Motor neuron (in vitro differentiated cells): ENCODE data around the gene DISP3. TPM values are rescaled to one million over a fixed set of nuclear protein-coding genes. Genes with fewer than 3 reads are reported as not detected.
A peak's percentile ranks its signal among the peaks of the same experiment; 100 is the strongest.
"Not testable (repeated sequence)": the region's sequence is repeated elsewhere in the genome, so short reads cannot be mapped to it uniquely, and the experiment has no call there.

ENCODE experiments used
- ATAC-seq, 8 experiments: fragments of 200-7000 bp; cut with Tn5 transposase; replicated peaks in 6 of 8; 2 replicates each; pipeline ENCODE4 v1.8.0; 2021; ENCODE audit warnings: mild to moderate bottlenecking in 8 of 8, moderate library complexity in 8 of 8
- H3K27ac ChIP-seq, 2 donors: fragments of 250-450 bp; sonication (Bioruptor Pico); 2 replicates each; pipeline ENCODE4 v1.9.0; 2021; ENCODE audit warnings: antibody characterized with exemption in 2 of 2, mild to moderate bottlenecking in 2 of 2, moderate library complexity in 1 of 2
- H3K4me1 ChIP-seq, 2 donors: fragments of 250-450 bp; sonication (Bioruptor Pico); replicated peaks in 1 of 2; 2 replicates each; pipeline ENCODE4 v1.6.1; 2021; ENCODE audit warnings: antibody characterized with exemption in 2 of 2, mild to moderate bottlenecking in 2 of 2, moderate library complexity in 1 of 2
- H3K4me3 ChIP-seq, 5 donors: fragments of 250-450 bp; sonication (Bioruptor Pico); 2 replicates each; pipeline ENCODE4 v1.9.0; 2021; ENCODE audit warnings: antibody characterized with exemption in 5 of 5, mild to moderate bottlenecking in 5 of 5, moderate library complexity in 4 of 5
- whole genome bisulfite sequencing, 10 experiments: fragments of 450-650 bp; shearing (Covaris generic); methylation state at CpG; one replicate each; pipeline ENCODE4 v1.0.0; 2022; 5-methylcytosine and 5-hydroxymethylcytosine counted together
- in situ Hi-C, 9 experiments: fragments of 400-800 bp; cut with MboI; loops; one replicate each; pipeline ENCODE4 v1.15.0; 2021; ENCODE audit warnings: low sequenced_read_pairs in 9 of 9, low pct_unique_long_range_greater_than_20kb in 2 of 9; ENCODE audit not compliant: unreplicated experiment in 9 of 9
- total RNA-seq, 8 experiments: library from RNA; unstranded; fragments of 300-600 nt; gene quantifications; 2 replicates each; pipeline versions ENCODE4 v1.2.3 to v1.2.4, GENCODE V29; 2022

The DISP3 gene
- total RNA-seq, 8 experiments from 2014 or later, result 0.18 to 23.4 (median 8.5) TPM

DNA sequence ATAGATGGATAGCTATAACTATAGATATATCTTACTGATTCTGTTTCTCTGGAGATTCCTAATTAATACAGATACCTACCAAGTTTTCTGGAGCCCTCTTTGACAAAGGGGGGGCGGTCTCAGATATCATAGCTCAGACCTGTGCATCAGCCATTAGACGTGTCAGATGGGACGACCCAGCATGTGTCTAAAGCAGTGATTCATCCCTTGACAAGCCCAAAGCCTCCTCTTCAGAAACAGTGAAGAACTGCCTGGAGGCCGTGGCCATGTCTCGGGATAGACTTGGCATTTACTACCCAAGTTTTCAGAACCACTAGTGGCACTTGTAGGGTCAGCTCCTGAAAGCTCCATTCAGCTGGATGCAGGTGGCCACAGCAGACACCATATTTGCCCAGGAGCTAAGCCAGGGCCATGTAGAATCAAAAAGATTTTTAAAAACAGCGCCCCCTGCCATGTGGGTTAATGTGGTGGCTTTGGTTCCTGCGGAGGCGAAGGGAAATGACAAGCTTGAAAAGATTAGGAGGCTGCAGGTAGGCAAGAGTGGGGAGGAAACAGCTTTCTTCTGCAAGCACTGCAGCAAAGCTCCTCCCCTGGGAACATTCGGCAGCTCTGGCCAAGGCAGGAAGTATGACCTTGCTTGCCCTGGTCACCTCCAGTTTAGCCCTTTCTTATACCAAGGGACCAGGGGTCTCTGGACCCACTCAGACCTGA is 93.1 kb downstream of the DISP3 start:
- no peak overlapping the region for H3K4me3 ChIP-seq
- ATAC-seq, result no peak
- 10 to 60% (median 44%) methylated on average over 1 to 9 of the region's 9 CpGs; no CpG with 5 or more reads in 2 of the 10 experiments for WGBS, 10 experiments
- in situ Hi-C loops, result no loop called here
- no peak overlapping the region for H3K27ac ChIP-seq
- H3K4me1 ChIP-seq, result peaks cover 11 to 13% of the 10 kb centered on the region in 2 donors

DNA sequence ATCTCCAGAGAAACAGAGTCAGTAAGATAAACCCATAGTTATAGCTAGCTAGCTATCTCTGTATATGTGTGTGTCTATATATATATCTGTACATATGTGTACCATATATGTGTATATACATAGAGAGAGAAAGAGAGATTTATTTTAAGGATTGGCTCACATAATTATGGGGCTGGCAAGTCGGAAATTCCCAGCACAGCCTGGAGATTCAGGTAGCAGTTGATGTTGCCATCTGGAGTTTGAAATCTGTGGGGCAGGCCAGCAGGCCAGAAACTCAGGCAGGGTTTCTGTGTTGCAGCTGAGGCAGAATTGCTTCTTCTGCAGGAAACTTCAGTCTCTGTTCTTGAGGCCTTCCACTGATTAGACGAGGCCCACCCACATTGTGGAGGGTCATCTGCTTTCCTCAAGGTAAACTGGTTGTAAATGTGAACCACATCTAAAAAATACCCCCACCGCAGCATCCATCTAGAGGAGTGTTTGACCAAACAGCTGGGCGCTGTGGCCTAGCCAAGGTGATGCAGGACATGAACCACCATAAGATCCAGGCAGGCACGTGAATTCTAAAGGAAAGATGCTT is 94.2 kb downstream of the DISP3 start:
- Histone ChIP-seq H3K4me1 (peaks cover 11 to 13% of the 10 kb centered on the region in 2 donors), H3K4me3 (no peak overlapping the region), H3K27ac (no peak overlapping the region)
- in situ Hi-C loops, result no loop called here
- no peak for ATAC-seq
- 33 to 93% (median 75%) methylated on average over 1 to 4 of the region's 5 CpGs; no CpG with 5 or more reads in 3 of the 10 experiments for WGBS, 10 experiments

DNA sequence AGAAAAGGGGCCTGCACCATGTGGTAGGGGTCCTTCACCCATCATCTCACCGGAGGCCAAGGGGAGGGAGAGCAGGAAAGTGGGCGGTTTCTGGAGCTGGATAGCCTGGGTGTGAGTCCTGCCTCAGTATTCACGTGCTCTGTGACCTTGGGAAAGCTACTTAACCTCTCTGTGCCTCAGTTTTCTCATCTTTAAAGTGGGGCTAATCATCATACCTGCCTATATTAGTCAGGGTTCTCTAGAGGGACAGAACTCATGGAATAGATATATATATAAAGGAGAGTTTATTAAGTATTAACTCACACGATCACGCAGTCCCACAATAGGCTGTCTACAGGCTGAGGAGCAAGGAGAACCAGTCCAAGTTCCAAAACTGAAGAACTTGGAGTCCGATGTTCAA is 96.6 kb downstream of the DISP3 start:
- Histone ChIP-seq H3K4me1 (peaks cover 6 to 9% of the 10 kb centered on the region in 2 donors), H3K4me3 (no peak overlapping the region), H3K27ac (no peak overlapping the region)
- no peak for ATAC-seq
- in situ Hi-C loops, result no loop called here
- 3 to 100% (median 75%) methylated on average over 1 to 4 of the region's 6 CpGs; no CpG with 5 or more reads in 1 of the 10 experiments for WGBS, 10 experiments

DNA sequence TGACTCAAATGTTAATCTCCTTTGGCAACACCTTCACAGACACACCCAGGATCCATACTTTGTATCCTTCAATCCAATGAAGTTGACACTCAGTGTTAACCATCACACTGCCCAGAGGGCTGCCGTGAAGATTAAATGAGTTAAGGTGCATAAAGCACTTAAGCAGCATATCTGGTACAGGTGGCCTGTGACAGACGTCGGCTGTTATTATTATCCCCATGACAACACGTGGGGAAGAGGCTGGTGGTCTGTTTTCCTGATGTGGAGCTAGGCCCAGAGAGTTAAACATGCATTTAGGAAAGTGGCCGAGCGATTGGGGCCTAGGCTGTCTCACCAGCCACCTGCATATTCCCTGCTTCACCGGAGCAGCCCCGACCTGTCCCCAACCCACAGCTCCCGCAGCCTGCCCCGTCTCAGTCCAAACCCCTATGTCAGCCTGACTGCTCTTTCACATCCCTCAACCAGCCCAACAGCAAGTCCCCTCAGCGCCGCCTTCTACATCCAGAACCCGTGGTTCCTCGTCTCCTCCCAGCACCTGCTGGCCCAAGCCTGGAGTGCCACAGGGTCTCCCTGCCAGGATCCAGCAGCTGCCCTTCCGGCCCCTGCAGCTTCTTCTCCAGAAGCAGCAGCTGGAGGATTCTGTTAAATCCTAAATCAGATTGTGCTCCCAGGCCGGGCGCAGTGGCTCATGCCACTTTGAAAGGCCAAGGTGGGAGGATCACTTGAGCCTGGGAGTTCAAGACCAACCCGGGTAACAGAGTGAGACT is 97.3 kb downstream of the DISP3 start:
- H3K4me1 ChIP-seq, result peaks cover 5 to 6% of the 10 kb centered on the region in 2 donors
- no peak overlapping the region for H3K27ac ChIP-seq
- WGBS, 10 experiments, result 50 to 89% (median 81%) methylated on average over 1 to 12 of the region's 18 CpGs; no CpG with 5 or more reads in 3 of the 10 experiments
- in situ Hi-C loops, result no loop called here
- ATAC-seq, result no peak
- H3K4me3 ChIP-seq, result no peak overlapping the region

DNA sequence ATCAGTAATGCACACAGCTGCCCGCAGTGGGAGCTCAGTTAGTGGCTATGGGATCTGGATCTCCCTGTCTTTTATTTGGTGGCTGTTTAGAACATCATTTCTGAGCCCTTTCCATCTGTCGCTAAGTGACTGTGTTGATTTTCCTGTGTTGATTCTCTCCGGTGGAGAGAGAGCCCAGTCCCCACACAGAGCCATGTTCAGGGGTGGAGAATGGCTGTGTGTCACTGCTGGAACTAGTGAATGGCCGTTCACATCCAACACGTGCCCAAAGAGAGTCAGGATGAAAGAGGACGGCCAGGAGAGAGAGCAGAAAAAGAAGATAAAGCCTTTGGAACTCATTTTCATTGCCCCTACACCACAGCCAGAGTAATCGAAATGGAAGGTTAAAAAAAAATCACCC is 99.0 kb downstream of the DISP3 start:
- no peak overlapping the region for H3K27ac ChIP-seq
- WGBS, 10 experiments, result 0 to 71% (median 57%) methylated on average over 1 to 7 of the region's 7 CpGs
- in situ Hi-C loops, result no loop called here
- peak in 1 of 8 experiments; percentile 56 for ATAC-seq
- H3K4me1 ChIP-seq, result peaks cover 0 to 6% of the 10 kb centered on the region in 2 donors
- H3K4me3 ChIP-seq, result no peak overlapping the region

DNA sequence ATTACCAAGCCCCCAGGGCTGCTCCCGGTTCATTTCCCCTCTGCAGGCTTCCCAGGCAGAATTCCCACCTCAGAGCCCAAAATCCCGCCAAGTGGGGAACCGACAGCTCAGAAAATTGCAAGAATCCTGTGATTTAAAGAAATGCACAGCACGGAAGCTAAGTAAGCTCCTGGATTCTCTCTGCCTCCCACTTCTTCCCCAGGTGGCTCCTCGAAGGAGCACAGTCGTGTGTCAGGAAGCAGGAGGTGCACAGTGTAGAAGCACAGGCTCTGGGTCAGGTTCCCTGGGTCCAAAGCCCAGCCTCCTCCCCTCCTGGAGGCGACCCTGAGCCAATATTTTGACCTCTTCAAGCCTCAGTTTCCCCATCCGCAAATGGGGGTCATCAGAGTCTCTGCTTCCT is 100.6 kb downstream of the DISP3 start:
- in situ Hi-C loops, result no loop called here

DNA sequence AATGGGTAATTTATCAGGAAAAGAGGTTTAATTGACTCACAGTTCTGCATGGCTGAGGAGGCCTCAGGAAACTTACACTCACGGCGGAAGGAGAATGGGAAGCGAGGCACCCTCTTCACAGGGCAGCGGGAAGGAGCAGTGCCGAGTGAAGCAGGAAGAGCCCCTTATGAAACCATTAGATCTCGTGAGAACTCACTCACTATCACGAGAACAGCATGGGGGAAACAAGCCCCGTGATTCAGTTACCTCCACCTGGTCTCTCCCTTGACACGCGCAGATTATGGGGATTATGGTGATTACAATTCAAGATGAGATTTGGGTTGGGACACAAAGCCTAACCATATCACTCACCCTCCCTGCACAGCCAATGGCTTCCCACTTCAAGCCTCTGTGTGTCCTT is 101.1 kb downstream of the DISP3 start:
- WGBS, 10 experiments, result 40 to 83% (median 68%) methylated on average over 1 to 10 of the region's 10 CpGs; no CpG with 5 or more reads in 4 of the 10 experiments
- ATAC-seq, H3K4me1 ChIP-seq, H3K4me3 ChIP-seq, in situ Hi-C loops, H3K27ac ChIP-seq: not testable (repeated sequence)

More for the DNA sequence above, 100.6 kb downstream of the DISP3 start:
- H3K4me3 ChIP-seq, result no peak overlapping the region
- WGBS, 10 experiments, result 20 to 83% (median 74%) methylated on average over 1 to 7 of the region's 8 CpGs; no CpG with 5 or more reads in 1 of the 10 experiments
- H3K4me1 ChIP-seq, result peaks cover 0 to 6% of the 10 kb centered on the region in 2 donors
- ATAC-seq, result no peak
- H3K27ac ChIP-seq, result no peak overlapping the region

DNA sequence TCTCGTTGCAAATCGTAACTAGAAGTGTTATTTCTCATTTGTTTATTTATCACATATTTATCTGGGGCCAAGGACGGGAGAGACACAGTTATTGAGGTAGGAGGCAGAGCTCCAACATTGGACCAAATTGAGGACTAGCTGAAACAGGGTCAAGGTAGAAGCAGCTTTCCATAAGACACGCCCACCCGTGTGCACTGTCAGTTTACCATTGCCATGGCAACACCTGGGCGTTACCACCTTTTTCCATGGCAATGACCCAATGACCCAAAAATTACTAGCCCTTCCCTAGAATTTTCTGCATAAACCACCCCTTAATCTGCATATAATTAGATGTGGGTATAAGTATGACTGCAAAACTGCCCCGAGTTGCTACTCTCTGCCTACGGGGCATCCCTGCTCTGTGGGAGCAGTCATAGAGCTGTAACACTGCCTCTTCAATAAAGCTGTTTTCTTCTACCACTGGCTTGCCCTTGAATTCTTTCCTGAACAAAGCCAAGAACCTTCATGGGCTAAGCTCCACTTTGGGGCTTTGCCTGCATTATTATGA is 102.6 kb downstream of the DISP3 start:
- peaks cover 7 to 10% of the 10 kb centered on the region in 2 donors for H3K4me1 ChIP-seq
- no peak overlapping the region for H3K27ac ChIP-seq
- WGBS, 10 experiments, result 0 to 100% (median 61%) methylated on average over 1 to 8 of the region's 8 CpGs; no CpG with 5 or more reads in 3 of the 10 experiments
- in situ Hi-C loops, result no loop called here
- no peak overlapping the region for H3K4me3 ChIP-seq
- ATAC-seq, result peak in 3 of 8 experiments; percentile 75 to 96 (median 93)

DNA sequence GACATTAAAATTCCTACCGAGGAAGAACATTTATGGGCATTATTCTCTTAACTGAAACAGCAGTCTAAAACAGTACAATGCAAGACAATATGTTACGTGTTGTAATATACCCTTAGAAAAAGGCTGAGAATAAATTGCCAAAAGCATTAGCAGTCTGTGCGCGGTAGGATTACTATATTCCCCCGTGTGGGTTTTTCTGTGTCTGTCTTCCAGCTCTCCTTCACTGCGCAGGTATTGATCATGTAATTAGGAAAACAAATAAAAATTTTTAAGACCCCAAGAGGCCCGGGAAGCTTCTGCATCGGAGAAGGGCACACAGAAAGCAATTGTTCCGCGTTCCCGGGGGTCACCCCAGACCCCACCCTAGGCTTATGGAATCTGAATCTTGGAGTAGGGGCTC is 106.4 kb downstream of the DISP3 start:
- no peak overlapping the region for H3K27ac ChIP-seq
- ATAC-seq, result peak in 1 of 8 experiments; percentile 56

More for the DNA sequence above, 106.4 kb downstream of the DISP3 start:
- in situ Hi-C loops, result no loop called here
- WGBS, 10 experiments, result 36 to 100% (median 71%) methylated on average over 1 to 11 of the region's 11 CpGs
- Histone ChIP-seq H3K4me3 (no peak overlapping the region), H3K4me1 (peaks cover 7 to 10% of the 10 kb centered on the region in 2 donors)

Other genes starting within 250 kb of the DISP3 start
- 10 to 100 TPM; 27.9 to 59.9 (median 51.2) TPM for gene MTOR, start 216.6 kb upstream of the DISP3 start, total RNA-seq
- gene UBIAD1, start 206.0 kb upstream of the DISP3 start, total RNA-seq, result 10 to 100 TPM; 12.8 to 20.7 (median 16.2) TPM
- 1 to 10 TPM in 7 of 8 experiments, under 1 TPM in 1; 0.42 to 7.6 (median 2.1) TPM for gene FBXO2, start 175.3 kb downstream of the DISP3 start, total RNA-seq
- gene FBXO44, start 175.7 kb downstream of the DISP3 start, total RNA-seq, result 10 to 100 TPM; 10.2 to 44.4 (median 29.0) TPM
- gene FBXO6, start 185.0 kb downstream of the DISP3 start, total RNA-seq, result 1 to 10 TPM; 1.0 to 6.0 (median 3.1) TPM
- 100 to 1,000 TPM in 4 of 8 experiments, 10 to 100 TPM in 4; 22.2 to 164 (median 107) TPM for gene MAD2L2, start 202.0 kb downstream of the DISP3 start, total RNA-seq
- 100 to 1,000 TPM in 1 of 8 experiments, 10 to 100 TPM in 4, under 1 TPM in 2, not detected in 1; 0.10 to 100 (median 78.0) TPM for gene DRAXIN, start 212.6 kb downstream of the DISP3 start, total RNA-seq